GM12878 (cell line): ENCODE measurements around the gene GYPC. TPM values are rescaled to one million over a fixed set of nuclear protein-coding genes. Genes with fewer than 3 reads are reported as not detected.

ENCODE experiments used
- ATAC-seq: fragments of 200-7000 bp; cut with Tn5 transposase; 3 replicates; pipeline ENCODE4 v1.9.1; 2020; ENCODE audit warnings: mild to moderate bottlenecking, moderate library complexity
- BruUV-seq: library from RNA; stranded (reverse); fragments of 400-500 nt; replicated peaks from 2 replicates; lab custom pipeline; 2021; lab: Mats Ljungman, UMichigan
- CTCF ChIA-PET: fragments of 300-600 bp; sonication (Branson Sonifier 250); formaldehyde crosslinking; extraction: SDS; loops from one replicate; lab custom pipeline; 2021; ENCODE audit warnings: inconsistent platforms; lab: Yijun Ruan, JAX
- POLR2A ChIA-PET: fragments of 350-600 bp; formaldehyde crosslinking; extraction: SDS; loops from one replicate; lab custom pipeline; 2021; ENCODE audit warnings: inconsistent platforms; lab: Charles Lee
- RAD21 ChIA-PET: fragments of 300-600 bp; sonication (Branson Sonifier 250); formaldehyde crosslinking; loops from one replicate; lab custom pipeline; 2023; ENCODE audit warnings: antibody characterized with exemption; ENCODE audit not compliant: unreplicated experiment; lab: Charles Lee
- SMC1A ChIA-PET: fragments of 300-600 bp; sonication (Branson Sonifier 250); formaldehyde crosslinking; loops from one replicate; lab custom pipeline; 2023; ENCODE audit not compliant: unreplicated experiment, uncharacterized antibody; lab: Charles Lee
- DNase-seq: peaks from one replicate; pipeline ENCODE4 v3.0.0-alpha.2; 2011; ENCODE audit warnings: low read depth, low spot score
- FAIRE-seq: peaks from 3 replicates; lab custom pipeline; 2011; peaks lifted over from hg19 to GRCh38; lab: Jason Lieb, UNC
- H2AFZ ChIP-seq: 2 replicates; pipeline ENCODE4 v1.6.0; 2011; ENCODE audit warnings: low read depth, low read length, control low read depth; ENCODE audit not compliant: control insufficient read depth
- H3K27ac ChIP-seq: 2 replicates; pipeline ENCODE4 v1.5.1; 2011; ENCODE audit warnings: control low read depth; ENCODE audit not compliant: control insufficient read depth, insufficient read depth
- H3K27me3 ChIP-seq, 2 experiments: replicated peaks in 1 of 2; 2 replicates each; pipeline versions ENCODE4 v1.6.0 to v1.6.1; 2011; ENCODE audit warnings: low read length in 1 of 2; ENCODE audit not compliant: control insufficient read depth in 2 of 2, insufficient read depth in 2 of 2
- H3K36me3 ChIP-seq, 2 experiments: 2 replicates each; pipeline ENCODE4 v1.5.1; 2011; ENCODE audit warnings: low read length in 1 of 2; ENCODE audit not compliant: control insufficient read depth in 2 of 2, insufficient read depth in 2 of 2
- H3K4me1 ChIP-seq: 2 replicates; pipeline ENCODE4 v1.6.1; 2011; ENCODE audit warnings: mild to moderate bottlenecking, low read length, moderate library complexity, mixed read lengths; ENCODE audit not compliant: control insufficient read depth, insufficient read depth
- H3K4me2 ChIP-seq: 2 replicates; pipeline ENCODE4 v1.6.0; 2011; ENCODE audit warnings: control low read depth; ENCODE audit not compliant: control insufficient read depth, insufficient read depth
- H3K4me3 ChIP-seq: fragments of 200-600 bp; sonication (generic); 2 replicates; pipeline ENCODE4 v1.5.1; 2016
- H3K79me2 ChIP-seq: 2 replicates; pipeline ENCODE4 v1.6.0; 2011; ENCODE audit warnings: low read length; ENCODE audit not compliant: control insufficient read depth, insufficient read depth
- H3K9ac ChIP-seq: 2 replicates; pipeline ENCODE4 v1.8.0; 2011; ENCODE audit warnings: low read length, control low read depth, mixed read lengths; ENCODE audit not compliant: control insufficient read depth, insufficient read depth
- H3K9me3 ChIP-seq: replicated peaks from 3 replicates; pipeline ENCODE4 v1.5.1; 2011; ENCODE audit warnings: mild to moderate bottlenecking, low read length; ENCODE audit not compliant: control insufficient read depth, insufficient read depth
- H4K20me1 ChIP-seq: 2 replicates; pipeline ENCODE4 v1.6.0; 2011; ENCODE audit not compliant: control insufficient read depth, insufficient read depth
- FOXM1 ChIP-seq: IDR thresholded peaks from 2 replicates; pipeline ENCODE4 v1.6.1; 2012; ENCODE audit warnings: low read depth, mild to moderate bottlenecking, inconsistent platforms, low read length, moderate library complexity
- NR2C1 ChIP-seq: fragments of 450-650 bp; IDR thresholded peaks from 2 replicates; pipeline ENCODE4 v1.6.1; 2017; ENCODE audit warnings: antibody characterized with exemption, mild to moderate bottlenecking, moderate library complexity
- SIX5 ChIP-seq: IDR thresholded peaks from 2 replicates; pipeline ENCODE4 v1.6.1; 2011; ENCODE audit warnings: mild to moderate bottlenecking, low read depth, low read length, moderate library complexity; ENCODE audit not compliant: severe bottlenecking
- TCF7 ChIP-seq: IDR thresholded peaks from 2 replicates; pipeline ENCODE4 v1.6.1; 2014; ENCODE audit warnings: antibody characterized with exemption, borderline replicate concordance
- ZNF274 ChIP-seq: IDR thresholded peaks from one replicate; pipeline ENCODE4 v1.8.0; 2011; ENCODE audit not compliant: insufficient read length, insufficient read depth
- WGBS: methylation state at CpG from one replicate; pipeline ENCODE4 v1.1.6; 2016; ENCODE audit warnings: low lambda C conversion rate; ENCODE audit not compliant: insufficient replicate concordance, insufficient coverage; ENCODE audit errors: missing lambda C conversion rate; 5-methylcytosine and 5-hydroxymethylcytosine counted together
- in situ Hi-C: fragments of 300-500 bp; cut with MboI; formaldehyde crosslinking; loops from 9 replicates; pipeline ENCODE4 v1.14.3; 2018; ENCODE audit warnings: mixed read lengths
- intact Hi-C: fragments of 100-400 bp; cut with micrococcal nuclease; formaldehyde crosslinking; loops from one replicate; pipeline ENCODE4 v1.14.2; 2022; ENCODE audit not compliant: unreplicated experiment
- polyA plus RNA-seq, 11 experiments: library from polyadenylated mRNA; depleted of rRNA in 4 of 11; unstranded in 6 of 11; stranded (reverse) in 5 of 11; fragments of >200 nt; fragmentation: Nextera tagmentation in 4 of 11; fragmentation: Illumina TruSeq in 1 of 11; extraction: Ambion mirVana in 4 of 11; extraction: Trizol in 1 of 11; gene quantifications; 1 replicate in 1 of 11; 2 replicates in 10 of 11; pipeline versions ENCODE4 v1.2.1 to v1.2.3, GENCODE V29; 2011 to 2016; ENCODE audit warnings: inconsistent platforms in 2 of 11, missing spikeins in 2 of 11, low read depth in 1 of 11
- total RNA-seq, 4 experiments: library from RNA; depleted of rRNA in 3 of 4; stranded (reverse); fragments of >200 nt in 3 of 4; fragmentation: Illumina TruSeq in 1 of 4; extraction: Trizol in 1 of 4; gene quantifications; 2 replicates each; pipeline versions ENCODE4 v1.2.1 to v1.2.3, GENCODE V29; 2013 to 2021
- TF ChIP-seq, protein P1 (sequence below): IDR thresholded peaks from 2 replicates; pipeline ENCODE4 v1.6.1; 2012; ENCODE audit warnings: mild to moderate bottlenecking, low read depth, low read length
- TF ChIP-seq, protein P2 (sequence below): IDR thresholded peaks from 2 replicates; pipeline ENCODE4 v1.6.1; 2011; ENCODE audit warnings: low read depth, low read length, improper control_type of control experiment, borderline replicate concordance
- TF ChIP-seq, protein P3 (sequence below): IDR thresholded peaks from 2 replicates; pipeline ENCODE4 v1.6.1; 2011; ENCODE audit warnings: mild to moderate bottlenecking, low read depth, low read length, moderate library complexity; ENCODE audit not compliant: insufficient replicate concordance
- TF ChIP-seq, protein P4 (sequence below): fragments of 450-650 bp; IDR thresholded peaks from 2 replicates; pipeline ENCODE4 v1.6.1; 2018; ENCODE audit warnings: borderline replicate concordance, mild to moderate bottlenecking; ENCODE audit not compliant: partially characterized antibody

The GYPC gene
- total and polyA plus RNA-seq, 10 of the 15 experiments (the other 5 are each of a cell fraction or from before 2014, with no cell fraction given): 26.2 to 150 (median 81.4) TPM

DNA sequence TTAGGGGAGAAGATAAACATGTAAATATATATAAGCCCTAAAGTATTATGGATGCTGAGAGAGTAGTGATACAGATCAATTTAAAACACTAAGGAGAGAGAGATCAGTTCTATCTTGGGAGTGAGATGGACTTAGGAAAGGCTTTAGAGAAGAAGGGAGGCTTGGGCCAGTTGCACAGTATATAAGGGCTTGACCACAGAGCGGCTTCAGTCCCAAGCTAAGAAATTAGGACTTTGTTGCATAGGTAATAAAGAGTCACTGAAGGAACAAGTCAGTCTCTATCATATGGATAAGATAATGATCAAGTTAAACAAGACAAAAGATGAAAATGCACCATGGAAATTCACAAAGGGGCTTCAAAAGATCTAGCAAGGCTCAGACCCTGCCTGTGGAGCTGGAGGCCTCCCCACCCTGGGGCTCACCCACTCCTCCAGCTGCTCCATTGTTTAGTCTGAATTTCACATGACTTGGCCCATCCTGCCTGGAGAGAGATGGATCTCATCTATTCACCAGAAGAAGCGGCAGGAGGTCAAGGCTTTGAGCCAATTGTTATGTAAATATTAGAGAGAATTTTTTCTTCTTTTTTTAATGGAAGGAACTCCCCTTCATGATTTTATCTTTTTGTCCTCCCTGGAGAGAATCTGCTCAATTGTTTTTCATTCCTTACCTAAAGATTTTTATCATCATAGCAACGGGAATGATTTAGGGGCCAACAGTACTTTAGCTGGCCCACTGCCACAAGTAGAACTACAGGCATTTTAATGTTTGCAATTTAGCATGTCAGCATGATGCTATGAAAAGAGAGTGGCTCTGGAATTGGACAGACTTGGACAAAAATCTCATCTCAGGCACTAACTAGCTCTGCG is 44.0 kb downstream of the GYPC start (continued):
- TF ChIP-seq, protein P1, sequence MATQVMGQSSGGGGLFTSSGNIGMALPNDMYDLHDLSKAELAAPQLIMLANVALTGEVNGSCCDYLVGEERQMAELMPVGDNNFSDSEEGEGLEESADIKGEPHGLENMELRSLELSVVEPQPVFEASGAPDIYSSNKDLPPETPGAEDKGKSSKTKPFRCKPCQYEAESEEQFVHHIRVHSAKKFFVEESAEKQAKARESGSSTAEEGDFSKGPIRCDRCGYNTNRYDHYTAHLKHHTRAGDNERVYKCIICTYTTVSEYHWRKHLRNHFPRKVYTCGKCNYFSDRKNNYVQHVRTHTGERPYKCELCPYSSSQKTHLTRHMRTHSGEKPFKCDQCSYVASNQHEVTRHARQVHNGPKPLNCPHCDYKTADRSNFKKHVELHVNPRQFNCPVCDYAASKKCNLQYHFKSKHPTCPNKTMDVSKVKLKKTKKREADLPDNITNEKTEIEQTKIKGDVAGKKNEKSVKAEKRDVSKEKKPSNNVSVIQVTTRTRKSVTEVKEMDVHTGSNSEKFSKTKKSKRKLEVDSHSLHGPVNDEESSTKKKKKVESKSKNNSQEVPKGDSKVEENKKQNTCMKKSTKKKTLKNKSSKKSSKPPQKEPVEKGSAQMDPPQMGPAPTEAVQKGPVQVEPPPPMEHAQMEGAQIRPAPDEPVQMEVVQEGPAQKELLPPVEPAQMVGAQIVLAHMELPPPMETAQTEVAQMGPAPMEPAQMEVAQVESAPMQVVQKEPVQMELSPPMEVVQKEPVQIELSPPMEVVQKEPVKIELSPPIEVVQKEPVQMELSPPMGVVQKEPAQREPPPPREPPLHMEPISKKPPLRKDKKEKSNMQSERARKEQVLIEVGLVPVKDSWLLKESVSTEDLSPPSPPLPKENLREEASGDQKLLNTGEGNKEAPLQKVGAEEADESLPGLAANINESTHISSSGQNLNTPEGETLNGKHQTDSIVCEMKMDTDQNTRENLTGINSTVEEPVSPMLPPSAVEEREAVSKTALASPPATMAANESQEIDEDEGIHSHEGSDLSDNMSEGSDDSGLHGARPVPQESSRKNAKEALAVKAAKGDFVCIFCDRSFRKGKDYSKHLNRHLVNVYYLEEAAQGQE: no peak
- TF ChIP-seq, protein P2, sequence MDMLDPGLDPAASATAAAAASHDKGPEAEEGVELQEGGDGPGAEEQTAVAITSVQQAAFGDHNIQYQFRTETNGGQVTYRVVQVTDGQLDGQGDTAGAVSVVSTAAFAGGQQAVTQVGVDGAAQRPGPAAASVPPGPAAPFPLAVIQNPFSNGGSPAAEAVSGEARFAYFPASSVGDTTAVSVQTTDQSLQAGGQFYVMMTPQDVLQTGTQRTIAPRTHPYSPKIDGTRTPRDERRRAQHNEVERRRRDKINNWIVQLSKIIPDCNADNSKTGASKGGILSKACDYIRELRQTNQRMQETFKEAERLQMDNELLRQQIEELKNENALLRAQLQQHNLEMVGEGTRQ: no peak

DNA sequence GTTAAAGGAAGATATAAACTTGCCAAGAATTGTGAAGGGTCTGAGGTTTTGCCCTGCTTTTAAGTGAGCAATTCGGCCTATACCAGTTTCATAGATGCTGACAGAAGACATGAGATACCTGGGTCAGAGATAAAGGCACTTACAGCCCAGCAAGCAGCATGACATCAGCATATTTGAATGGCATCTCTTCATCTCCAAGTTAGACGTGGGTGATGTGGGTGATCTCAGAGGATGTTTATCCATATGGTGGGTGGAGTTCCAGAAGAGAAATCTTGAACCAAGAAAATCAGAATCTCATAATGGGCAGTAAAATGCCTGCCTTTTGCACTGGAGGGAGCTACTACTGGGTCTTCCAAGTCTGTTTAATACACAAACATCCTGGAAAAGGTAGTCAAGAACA is 44.7 kb downstream of the GYPC start:
- H3K79me2 ChIP-seq: no peaks in the 10 kb centered on the region
- ChIA-PET SMC1A (interaction anchor here (1.5 to 1.7 kb wide), 2 partner anchors 10 to 172 kb away, joined by 3 to 4 read pairs; no protein-coding TSS in a partner anchor), POLR2A (interaction anchor here (1.1 kb wide), 1 partner anchor 29 kb away, joined by 3 read pairs; no protein-coding TSS in a partner anchor), CTCF (interaction anchor here (1.1 kb wide), 1 partner anchor 8 kb away, joined by 3 read pairs; no protein-coding TSS in a partner anchor), RAD21 (no interaction called here)
- no peaks in the 10 kb centered on the region for H3K4me1 ChIP-seq
- FAIRE-seq (no peak), ATAC-seq (no peak), DNase-seq (no peak)
- no peaks in the 10 kb centered on the region for H4K20me1 ChIP-seq
- 47% methylated on average over 2 of the region's 2 CpGs for WGBS
- H3K36me3 ChIP-seq: no peaks in the 10 kb centered on the region; a peak in 2 of 4 replicates
- intact Hi-C loops (no loop called here), in situ Hi-C loops (no loop called here)
- no peaks in the 10 kb centered on the region for H3K27me3 ChIP-seq
- H2AFZ ChIP-seq: no peak overlapping the region
- no peak overlapping the region for H3K4me2 ChIP-seq
- no peak overlapping the region for H3K9ac ChIP-seq
- no peak overlapping the region for H3K27ac ChIP-seq
- TF ChIP-seq, protein P3, sequence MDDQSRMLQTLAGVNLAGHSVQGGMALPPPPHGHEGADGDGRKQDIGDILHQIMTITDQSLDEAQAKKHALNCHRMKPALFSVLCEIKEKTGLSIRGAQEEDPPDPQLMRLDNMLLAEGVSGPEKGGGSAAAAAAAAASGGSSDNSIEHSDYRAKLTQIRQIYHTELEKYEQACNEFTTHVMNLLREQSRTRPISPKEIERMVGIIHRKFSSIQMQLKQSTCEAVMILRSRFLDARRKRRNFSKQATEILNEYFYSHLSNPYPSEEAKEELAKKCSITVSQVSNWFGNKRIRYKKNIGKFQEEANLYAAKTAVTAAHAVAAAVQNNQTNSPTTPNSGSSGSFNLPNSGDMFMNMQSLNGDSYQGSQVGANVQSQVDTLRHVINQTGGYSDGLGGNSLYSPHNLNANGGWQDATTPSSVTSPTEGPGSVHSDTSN: no peak
- no peak for TF ChIP-seq SIX5
- TF ChIP-seq TCF7: no peak
- TF ChIP-seq ZNF274: no peak
- TF ChIP-seq, protein P4, sequence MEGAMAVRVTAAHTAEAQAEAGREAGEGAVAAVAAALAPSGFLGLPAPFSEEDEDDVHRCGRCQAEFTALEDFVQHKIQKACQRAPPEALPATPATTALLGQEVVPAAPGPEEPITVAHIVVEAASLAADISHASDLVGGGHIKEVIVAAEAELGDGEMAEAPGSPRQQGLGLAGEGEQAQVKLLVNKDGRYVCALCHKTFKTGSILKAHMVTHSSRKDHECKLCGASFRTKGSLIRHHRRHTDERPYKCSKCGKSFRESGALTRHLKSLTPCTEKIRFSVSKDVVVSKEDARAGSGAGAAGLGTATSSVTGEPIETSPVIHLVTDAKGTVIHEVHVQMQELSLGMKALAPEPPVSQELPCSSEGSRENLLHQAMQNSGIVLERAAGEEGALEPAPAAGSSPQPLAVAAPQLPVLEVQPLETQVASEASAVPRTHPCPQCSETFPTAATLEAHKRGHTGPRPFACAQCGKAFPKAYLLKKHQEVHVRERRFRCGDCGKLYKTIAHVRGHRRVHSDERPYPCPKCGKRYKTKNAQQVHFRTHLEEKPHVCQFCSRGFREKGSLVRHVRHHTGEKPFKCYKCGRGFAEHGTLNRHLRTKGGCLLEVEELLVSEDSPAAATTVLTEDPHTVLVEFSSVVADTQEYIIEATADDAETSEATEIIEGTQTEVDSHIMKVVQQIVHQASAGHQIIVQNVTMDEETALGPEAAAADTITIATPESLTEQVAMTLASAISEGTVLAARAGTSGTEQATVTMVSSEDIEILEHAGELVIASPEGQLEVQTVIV: no peak
- TF ChIP-seq FOXM1: no peak
- TF ChIP-seq NR2C1: no peak
- BruUV-seq: no TSS peak
- H3K9me3 ChIP-seq: no peaks in the 10 kb centered on the region
- H3K4me3 ChIP-seq: no peak overlapping the region
